SK-N-SH (cell line): ENCODE measurements around the gene MCRS1. TPM values are rescaled to one million over a fixed set of nuclear protein-coding genes. Genes with fewer than 3 reads are reported as not detected.

Source experiments
- CTCF ChIA-PET: fragments of 300-600, 350-600 bp; formaldehyde crosslinking; extraction: SDS; loops from one replicate; lab custom pipeline; 2021; lab: Yijun Ruan, JAX
- POLR2A ChIA-PET: fragments of 350-600 bp; sonication (Branson Sonifier 250); formaldehyde crosslinking; extraction: SDS; loops from one replicate; lab custom pipeline; 2020; ENCODE audit warnings: antibody characterized with exemption, inconsistent platforms; lab: Yijun Ruan, JAX
- DNase-seq: peaks from one replicate; pipeline ENCODE4 v3.0.0; 2012
- H2AFZ ChIP-seq: fragments of 200-600 bp; sonication (generic); 2 replicates; pipeline ENCODE4 v1.8.1; 2016; ENCODE audit warnings: antibody characterized with exemption, mild to moderate bottlenecking, low read depth
- H3F3A ChIP-seq: fragments of 200-600 bp; sonication (generic); replicated peaks from 2 replicates; pipeline ENCODE3; 2016; ENCODE audit warnings: antibody characterized with exemption, mild to moderate bottlenecking; ENCODE audit not compliant: insufficient read depth
- H3K27ac ChIP-seq, 2 experiments: fragments of 200-500 bp in 1 of 2; fragments of 200-600 bp in 1 of 2; sonication (Bioruptor generic) in 1 of 2; sonication (generic), shearing (Covaris generic) in 1 of 2; 2 replicates each; pipeline versions ENCODE4 v1.5.1 to v1.6.1; 2014 to 2016; ENCODE audit warnings: low read depth in 2 of 2, inconsistent platforms in 1 of 2, low read length in 1 of 2, mild to moderate bottlenecking in 1 of 2, mixed read lengths in 1 of 2
- H3K27me3 ChIP-seq: fragments of 200-600 bp; sonication (generic), shearing (Covaris generic); 2 replicates; pipeline ENCODE4 v1.6.1; 2016; ENCODE audit warnings: mixed run types; ENCODE audit not compliant: insufficient read depth
- H3K36me3 ChIP-seq, 2 experiments: fragments of 200-500 bp in 1 of 2; fragments of 200-600 bp in 1 of 2; sonication (Bioruptor generic) in 1 of 2; sonication (generic) in 1 of 2; replicated peaks in 1 of 2; 2 replicates each; pipeline versions ENCODE3 to v1.5.1; 2014 to 2016; ENCODE audit warnings: low read length in 1 of 2, mild to moderate bottlenecking in 1 of 2; ENCODE audit not compliant: insufficient read depth in 2 of 2, control insufficient read depth in 1 of 2
- H3K4me1 ChIP-seq, 2 experiments: fragments of 200-500 bp in 1 of 2; fragments of 200-600 bp in 1 of 2; sonication (Bioruptor generic) in 1 of 2; sonication (generic), shearing (Covaris generic) in 1 of 2; 2 replicates each; pipeline versions ENCODE4 v1.5.1 to v1.6.1; 2014 to 2016; ENCODE audit warnings: low read depth in 1 of 2, low read length in 1 of 2, mixed run types in 1 of 2; ENCODE audit not compliant: insufficient read depth in 2 of 2, control insufficient read depth in 1 of 2
- H3K4me2 ChIP-seq: fragments of 200-600 bp; sonication (generic), shearing (Covaris generic); 2 replicates; pipeline ENCODE4 v1.6.1; 2017; ENCODE audit warnings: mixed run types
- H3K4me3 ChIP-seq, 2 experiments: fragments of 200-500 bp in 1 of 2; fragments of 200-600 bp in 1 of 2; sonication (Bioruptor generic) in 1 of 2; sonication (generic), shearing (Covaris generic) in 1 of 2; 2 replicates each; pipeline versions ENCODE4 v1.5.1 to v1.8.1; 2014 to 2016; ENCODE audit warnings: low read depth in 2 of 2, inconsistent platforms in 1 of 2, low read length in 1 of 2, mild to moderate bottlenecking in 1 of 2, mixed read lengths in 1 of 2, moderate library complexity in 1 of 2
- H3K79me2 ChIP-seq: fragments of 200-600 bp; sonication (generic); 2 replicates; pipeline ENCODE4 v1.8.1; 2017; ENCODE audit warnings: mild to moderate bottlenecking; ENCODE audit not compliant: insufficient read depth
- H3K9ac ChIP-seq: fragments of 200-600 bp; sonication (generic); 2 replicates; pipeline ENCODE4 v1.6.1; 2017; ENCODE audit warnings: mixed run types
- H3K9me2 ChIP-seq: fragments of 200-600 bp; sonication (generic); 2 replicates; pipeline ENCODE4 v1.6.1; 2017; ENCODE audit warnings: mixed run types
- H3K9me3 ChIP-seq: fragments of 200-600 bp; sonication (generic); 2 replicates; pipeline ENCODE4 v1.6.1; 2017; ENCODE audit warnings: mixed run types, mild to moderate bottlenecking, moderate library complexity
- H4K20me1 ChIP-seq: fragments of 200-600 bp; sonication (generic); 2 replicates; pipeline ENCODE4 v1.6.1; 2017; ENCODE audit warnings: mild to moderate bottlenecking, mixed run types; ENCODE audit not compliant: insufficient read depth
- EP300 ChIP-seq, 2 experiments: IDR thresholded peaks; 2 replicates each; pipeline versions ENCODE4 v1.4.0 to v1.6.1; 2012; ENCODE audit warnings: borderline replicate concordance in 1 of 2, low read depth in 1 of 2, low read length in 1 of 2
- FOSL2 ChIP-seq: IDR thresholded peaks from 2 replicates; pipeline ENCODE4 v1.4.0; 2012; ENCODE audit warnings: low read depth, mild to moderate bottlenecking, moderate library complexity, borderline replicate concordance
- FOXJ3 ChIP-seq: sonication (generic); formaldehyde crosslinking; IDR thresholded peaks from 2 replicates; pipeline ENCODE4 v1.5.1; 2020; ENCODE audit warnings: mild to moderate bottlenecking, missing genetic modification reagents
- GABPA ChIP-seq: IDR thresholded peaks from 2 replicates; pipeline ENCODE4 v1.4.0; 2012; ENCODE audit warnings: low read depth, mild to moderate bottlenecking
- JUND ChIP-seq: IDR thresholded peaks from 2 replicates; pipeline ENCODE4 v1.4.0; 2012
- NRF1 ChIP-seq: IDR thresholded peaks from 2 replicates; pipeline ENCODE4 v1.6.1; 2012; ENCODE audit warnings: low read depth, mild to moderate bottlenecking, low read length
- POLR2AphosphoS5 ChIP-seq: IDR thresholded peaks from 2 replicates; pipeline ENCODE4 v1.6.1; 2012; ENCODE audit warnings: low read depth, low read length
- RCOR1 ChIP-seq: fragments of 150-350 bp; IDR thresholded peaks from 2 replicates; pipeline ENCODE4 v1.6.1; 2017; ENCODE audit warnings: antibody characterized with exemption, low read length
- RFX5 ChIP-seq: IDR thresholded peaks from 2 replicates; pipeline ENCODE4 v1.6.1; 2012; ENCODE audit warnings: mild to moderate bottlenecking, improper control_type of control experiment, low read length
- TAF1 ChIP-seq: IDR thresholded peaks from 2 replicates; pipeline ENCODE4 v1.6.1; 2012; ENCODE audit warnings: low read depth, mild to moderate bottlenecking, low read length, moderate library complexity, borderline replicate concordance
- TCF12 ChIP-seq: IDR thresholded peaks from 2 replicates; pipeline ENCODE4 v1.4.0; 2012
- TEAD4 ChIP-seq: IDR thresholded peaks from 2 replicates; pipeline ENCODE4 v1.4.0; 2012; ENCODE audit warnings: mild to moderate bottlenecking, borderline replicate concordance; ENCODE audit not compliant: insufficient read depth
- YY1 ChIP-seq: IDR thresholded peaks from 2 replicates; pipeline ENCODE4 v1.4.0; 2012; ENCODE audit warnings: low read depth, mild to moderate bottlenecking
- WGBS: methylation state at CpG from one replicate; pipeline ENCODE4 v1.1.6; 2017; ENCODE audit warnings: low lambda C conversion rate; 5-methylcytosine and 5-hydroxymethylcytosine counted together
- polyA plus RNA-seq, 3 experiments: library from polyadenylated mRNA; depleted of rRNA; stranded (reverse); fragments of >200 nt; gene quantifications; 2 replicates each; pipeline ENCODE4 v1.2.3, GENCODE V29; 2012
- TF ChIP-seq, protein P1 (sequence below): fragments of 150-350 bp; IDR thresholded peaks from 2 replicates; pipeline ENCODE4 v1.6.1; 2017; ENCODE audit warnings: antibody characterized with exemption, low read length, low read depth, borderline replicate concordance
- TF ChIP-seq, protein P2 (sequence below): fragments of 150-350 bp; IDR thresholded peaks from 2 replicates; pipeline ENCODE4 v1.6.1; 2016; ENCODE audit warnings: mild to moderate bottlenecking, low read depth, low read length
- TF ChIP-seq, protein P3 (sequence below): IDR thresholded peaks from 2 replicates; pipeline ENCODE4 v1.4.0; 2012; ENCODE audit warnings: low read depth, borderline replicate concordance
- TF ChIP-seq, protein P4 (sequence below): IDR thresholded peaks from 2 replicates; pipeline ENCODE4; 2012
- TF ChIP-seq, protein P5 (sequence below): fragments of 200-600 bp; sonication (generic); IDR thresholded peaks from 2 replicates; pipeline ENCODE4 v1.6.1; 2017; ENCODE audit warnings: antibody characterized with exemption, mild to moderate bottlenecking, moderate library complexity

The MCRS1 gene
- polyA plus RNA-seq, 1 of the 3 experiments (the other 2 are of a cell fraction): 107 TPM

DNA sequence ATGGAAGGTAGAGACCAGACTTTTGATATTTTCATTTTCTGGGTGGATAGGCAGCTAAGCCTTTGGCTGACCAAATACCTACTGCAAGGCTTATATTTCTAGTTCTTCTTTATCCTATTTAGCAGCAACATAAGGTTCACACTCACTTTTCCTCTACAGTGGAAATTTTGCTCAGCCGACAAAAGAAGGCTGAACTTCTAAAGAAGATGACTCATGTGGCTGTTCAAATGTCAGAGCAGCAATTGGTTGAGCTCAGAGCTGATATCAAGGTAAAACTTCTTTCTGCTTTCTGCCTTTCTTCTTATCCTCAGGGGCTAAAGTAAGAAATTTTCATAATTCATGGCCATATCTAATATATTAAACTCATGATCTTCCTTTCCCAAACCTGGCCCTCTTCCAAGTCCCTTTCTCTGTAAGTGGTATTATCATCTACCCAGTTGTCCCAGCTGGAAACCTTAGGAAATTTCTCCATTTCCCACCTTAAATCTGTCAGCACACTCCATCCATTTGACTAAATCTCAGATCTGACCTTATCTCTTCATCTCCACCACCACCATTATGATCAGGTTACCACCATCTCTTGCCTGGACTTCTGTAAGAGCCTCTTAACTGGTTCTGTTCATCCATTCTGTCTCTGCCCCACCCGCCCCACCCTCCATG lies 48.9 kb downstream of the MCRS1 start:
- no peak for DNase-seq
- no peak overlapping the region for H2AFZ ChIP-seq
- H3K9ac ChIP-seq: no peak overlapping the region
- H3F3A ChIP-seq: peaks cover 32% of the 10 kb centered on the region
- 58% methylated on average over 2 of the region's 2 CpGs for WGBS
- H3K79me2 ChIP-seq: peaks cover 11% of the 10 kb centered on the region; the same call in 1 of the 2 replicates
- no peaks in the 10 kb centered on the region for H3K9me3 ChIP-seq
- POLR2A ChIA-PET: no interaction called here
- H3K27ac ChIP-seq: peak overlapping the region in 1 of 2 experiments; percentile 53; a peak in 2 of 4 replicates
- peaks cover 59 to 72% of the 10 kb centered on the region in 2 experiments for H3K36me3 ChIP-seq
- no peaks in the 10 kb centered on the region for H4K20me1 ChIP-seq
- H3K27me3 ChIP-seq: no peaks in the 10 kb centered on the region
- no peak for TF ChIP-seq TAF1
- TF ChIP-seq EP300 (IDR thresholded peaks at IDR 0.05; ENCODE audit: borderline replicate concordance in 1 of 2, low read depth in 1 of 2, low read length in 1 of 2): no peak
- TF ChIP-seq JUND: peak; percentile 40
- no peak for TF ChIP-seq FOXJ3 (CRISPR knock-in tag)
- peak; percentile 79 for TF ChIP-seq FOSL2
- no peak for TF ChIP-seq GABPA
- no peak for TF ChIP-seq RCOR1
- TF ChIP-seq, protein P1, sequence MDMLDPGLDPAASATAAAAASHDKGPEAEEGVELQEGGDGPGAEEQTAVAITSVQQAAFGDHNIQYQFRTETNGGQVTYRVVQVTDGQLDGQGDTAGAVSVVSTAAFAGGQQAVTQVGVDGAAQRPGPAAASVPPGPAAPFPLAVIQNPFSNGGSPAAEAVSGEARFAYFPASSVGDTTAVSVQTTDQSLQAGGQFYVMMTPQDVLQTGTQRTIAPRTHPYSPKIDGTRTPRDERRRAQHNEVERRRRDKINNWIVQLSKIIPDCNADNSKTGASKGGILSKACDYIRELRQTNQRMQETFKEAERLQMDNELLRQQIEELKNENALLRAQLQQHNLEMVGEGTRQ: no peak
- TF ChIP-seq, protein P2, sequence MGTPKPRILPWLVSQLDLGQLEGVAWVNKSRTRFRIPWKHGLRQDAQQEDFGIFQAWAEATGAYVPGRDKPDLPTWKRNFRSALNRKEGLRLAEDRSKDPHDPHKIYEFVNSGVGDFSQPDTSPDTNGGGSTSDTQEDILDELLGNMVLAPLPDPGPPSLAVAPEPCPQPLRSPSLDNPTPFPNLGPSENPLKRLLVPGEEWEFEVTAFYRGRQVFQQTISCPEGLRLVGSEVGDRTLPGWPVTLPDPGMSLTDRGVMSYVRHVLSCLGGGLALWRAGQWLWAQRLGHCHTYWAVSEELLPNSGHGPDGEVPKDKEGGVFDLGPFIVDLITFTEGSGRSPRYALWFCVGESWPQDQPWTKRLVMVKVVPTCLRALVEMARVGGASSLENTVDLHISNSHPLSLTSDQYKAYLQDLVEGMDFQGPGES: no peak
- no peak for TF ChIP-seq TCF12
- TF ChIP-seq YY1: no peak
- H3K9me2 ChIP-seq: no peaks in the 10 kb centered on the region
- H3K4me3 ChIP-seq: no peak overlapping the region
- CTCF ChIA-PET: interaction anchor here (1.6 to 26.5 kb wide), 4 partner anchors 34 to 230 kb away, joined by 4 to 617 read pairs (median 39); partner anchors contain the start of genes DNAJC22 and SPATS2
- H3K4me1 ChIP-seq: peaks cover 0 to 21% of the 10 kb centered on the region in 2 experiments; a peak in 2 of 4 replicates
- no peak overlapping the region for H3K4me2 ChIP-seq

DNA sequence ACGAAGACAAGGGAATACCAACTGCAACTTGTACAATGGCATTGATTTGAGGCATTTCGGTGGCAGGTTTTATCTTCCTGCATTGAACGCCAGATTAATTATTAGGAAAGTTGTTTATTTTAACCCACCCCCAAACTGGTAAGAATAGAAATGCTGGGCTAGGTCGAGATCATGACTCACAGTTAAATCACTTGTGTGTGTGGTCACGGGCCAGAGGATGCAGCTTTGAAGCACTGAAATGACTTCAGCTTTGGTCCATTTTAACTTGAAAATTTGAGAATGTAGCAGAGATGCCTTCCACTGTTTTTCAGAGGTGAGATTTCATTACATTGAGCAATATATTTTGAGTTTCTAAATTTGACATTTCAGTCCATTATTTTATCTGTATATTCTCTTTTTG lies 52.7 kb downstream of the MCRS1 start:
- Histone ChIP-seq H3K27me3 (no peaks in the 10 kb centered on the region), H3K9ac (peak overlapping the region; percentile 33; the same call in 1 of the 2 replicates), H3K36me3 (peaks cover 38 to 53% of the 10 kb centered on the region in 2 experiments), H3K27ac (peak overlapping the region; percentile 43 to 67; a peak in 3 of 4 replicates), H3K4me3 (no peak overlapping the region), H3K9me2 (no peaks in the 10 kb centered on the region), H3K4me2 (peak overlapping the region; percentile 59), H3K4me1 (peaks cover 3 to 41% of the 10 kb centered on the region in 2 experiments; a peak in 3 of 4 replicates), H4K20me1 (no peaks in the 10 kb centered on the region), H3F3A (peaks cover 43% of the 10 kb centered on the region), H3K79me2 (peaks cover 28% of the 10 kb centered on the region), H3K9me3 (no peaks in the 10 kb centered on the region), H2AFZ (no peak overlapping the region)
- DNase-seq: no peak
- ChIA-PET POLR2A (no interaction called here), CTCF (interaction anchor here (1.0 to 26.5 kb wide), 13 partner anchors 11 to 230 kb away, joined by 3 to 617 read pairs (median 17); partner anchors contain the start of genes DNAJC22 and SPATS2)
- 20% methylated on average over 5 of the region's 5 CpGs for WGBS
- TF ChIP-seq NRF1 (no peak), TEAD4 (no peak), RFX5 (no peak), POLR2AphosphoS5 (no peak), EP300 (IDR thresholded peaks at IDR 0.05; ENCODE audit: borderline replicate concordance in 1 of 2, low read depth in 1 of 2, low read length in 1 of 2) (peak in 1 of 2 experiments; percentile 29; a peak in 1 of 4 replicates)
- TF ChIP-seq, protein P1: no peak
- TF ChIP-seq, protein P3, sequence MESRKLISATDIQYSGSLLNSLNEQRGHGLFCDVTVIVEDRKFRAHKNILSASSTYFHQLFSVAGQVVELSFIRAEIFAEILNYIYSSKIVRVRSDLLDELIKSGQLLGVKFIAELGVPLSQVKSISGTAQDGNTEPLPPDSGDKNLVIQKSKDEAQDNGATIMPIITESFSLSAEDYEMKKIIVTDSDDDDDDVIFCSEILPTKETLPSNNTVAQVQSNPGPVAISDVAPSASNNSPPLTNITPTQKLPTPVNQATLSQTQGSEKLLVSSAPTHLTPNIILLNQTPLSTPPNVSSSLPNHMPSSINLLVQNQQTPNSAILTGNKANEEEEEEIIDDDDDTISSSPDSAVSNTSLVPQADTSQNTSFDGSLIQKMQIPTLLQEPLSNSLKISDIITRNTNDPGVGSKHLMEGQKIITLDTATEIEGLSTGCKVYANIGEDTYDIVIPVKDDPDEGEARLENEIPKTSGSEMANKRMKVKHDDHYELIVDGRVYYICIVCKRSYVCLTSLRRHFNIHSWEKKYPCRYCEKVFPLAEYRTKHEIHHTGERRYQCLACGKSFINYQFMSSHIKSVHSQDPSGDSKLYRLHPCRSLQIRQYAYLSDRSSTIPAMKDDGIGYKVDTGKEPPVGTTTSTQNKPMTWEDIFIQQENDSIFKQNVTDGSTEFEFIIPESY: no peak
- TF ChIP-seq, protein P4, sequence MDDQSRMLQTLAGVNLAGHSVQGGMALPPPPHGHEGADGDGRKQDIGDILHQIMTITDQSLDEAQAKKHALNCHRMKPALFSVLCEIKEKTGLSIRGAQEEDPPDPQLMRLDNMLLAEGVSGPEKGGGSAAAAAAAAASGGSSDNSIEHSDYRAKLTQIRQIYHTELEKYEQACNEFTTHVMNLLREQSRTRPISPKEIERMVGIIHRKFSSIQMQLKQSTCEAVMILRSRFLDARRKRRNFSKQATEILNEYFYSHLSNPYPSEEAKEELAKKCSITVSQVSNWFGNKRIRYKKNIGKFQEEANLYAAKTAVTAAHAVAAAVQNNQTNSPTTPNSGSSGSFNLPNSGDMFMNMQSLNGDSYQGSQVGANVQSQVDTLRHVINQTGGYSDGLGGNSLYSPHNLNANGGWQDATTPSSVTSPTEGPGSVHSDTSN: peak; percentile 42
- TF ChIP-seq, protein P5, sequence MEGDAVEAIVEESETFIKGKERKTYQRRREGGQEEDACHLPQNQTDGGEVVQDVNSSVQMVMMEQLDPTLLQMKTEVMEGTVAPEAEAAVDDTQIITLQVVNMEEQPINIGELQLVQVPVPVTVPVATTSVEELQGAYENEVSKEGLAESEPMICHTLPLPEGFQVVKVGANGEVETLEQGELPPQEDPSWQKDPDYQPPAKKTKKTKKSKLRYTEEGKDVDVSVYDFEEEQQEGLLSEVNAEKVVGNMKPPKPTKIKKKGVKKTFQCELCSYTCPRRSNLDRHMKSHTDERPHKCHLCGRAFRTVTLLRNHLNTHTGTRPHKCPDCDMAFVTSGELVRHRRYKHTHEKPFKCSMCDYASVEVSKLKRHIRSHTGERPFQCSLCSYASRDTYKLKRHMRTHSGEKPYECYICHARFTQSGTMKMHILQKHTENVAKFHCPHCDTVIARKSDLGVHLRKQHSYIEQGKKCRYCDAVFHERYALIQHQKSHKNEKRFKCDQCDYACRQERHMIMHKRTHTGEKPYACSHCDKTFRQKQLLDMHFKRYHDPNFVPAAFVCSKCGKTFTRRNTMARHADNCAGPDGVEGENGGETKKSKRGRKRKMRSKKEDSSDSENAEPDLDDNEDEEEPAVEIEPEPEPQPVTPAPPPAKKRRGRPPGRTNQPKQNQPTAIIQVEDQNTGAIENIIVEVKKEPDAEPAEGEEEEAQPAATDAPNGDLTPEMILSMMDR: no peak
